Hindlimb muscle (tissue), 1 donor: ENCODE measurements around the gene DRG2. TPM values are rescaled to one million over a fixed set of nuclear protein-coding genes. Genes with fewer than 3 reads are reported as not detected.

Experiments used
- DNase-seq: peaks from one replicate; pipeline ENCODE4 v3.0.0-alpha.2; 2013
- polyA plus RNA-seq: library from polyadenylated mRNA; unstranded; fragments of 120-200 nt; gene quantifications from one replicate; pipeline ENCODE4 v1.2.1, GENCODE V29; 2013; ENCODE audit not compliant: insufficient read length

Gene DRG2
- polyA plus RNA-seq, 1 donor, result 28.6 TPM

GRCh38 chr17:18117982-18118975 is 30.5 kb downstream of the DRG2 start:
- no peak for DNase-seq

- no peak for DNase-seq
These were observed 31.5 kb downstream of the DRG2 start for GRCh38 chr17:18119166-18119745.

- no peak for DNase-seq
These were observed 32.2 kb downstream of the DRG2 start for GRCh38 chr17:18119938-18120337.

DNA sequence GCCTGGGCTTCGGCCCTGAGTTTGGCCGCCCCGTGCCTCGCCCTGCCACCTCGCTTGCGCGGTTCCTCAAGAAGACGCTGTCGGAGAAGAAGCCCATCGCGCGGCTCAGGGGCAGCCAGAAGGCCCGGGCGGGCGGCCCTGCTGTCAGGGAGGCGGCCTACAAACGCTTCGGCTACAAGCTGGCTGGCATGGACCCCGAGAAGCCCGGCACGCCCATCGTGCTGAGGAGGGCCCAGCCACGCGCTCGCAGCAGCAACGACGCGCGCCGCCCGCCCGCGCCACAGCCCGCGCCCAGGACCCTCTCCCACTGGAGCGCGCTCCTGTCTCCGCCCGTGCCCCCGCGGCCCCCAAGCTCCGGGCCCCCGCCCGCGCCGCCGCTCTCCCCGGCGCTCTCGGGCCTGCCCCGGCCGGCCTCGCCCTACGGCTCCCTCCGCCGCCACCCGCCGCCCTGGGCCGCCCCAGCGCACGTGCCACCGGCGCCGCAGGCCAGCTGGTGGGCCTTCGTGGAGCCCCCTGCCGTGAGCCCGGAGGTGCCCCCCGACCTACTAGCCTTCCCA is 32.8 kb downstream of the DRG2 start:
- no peak for DNase-seq

DNA sequence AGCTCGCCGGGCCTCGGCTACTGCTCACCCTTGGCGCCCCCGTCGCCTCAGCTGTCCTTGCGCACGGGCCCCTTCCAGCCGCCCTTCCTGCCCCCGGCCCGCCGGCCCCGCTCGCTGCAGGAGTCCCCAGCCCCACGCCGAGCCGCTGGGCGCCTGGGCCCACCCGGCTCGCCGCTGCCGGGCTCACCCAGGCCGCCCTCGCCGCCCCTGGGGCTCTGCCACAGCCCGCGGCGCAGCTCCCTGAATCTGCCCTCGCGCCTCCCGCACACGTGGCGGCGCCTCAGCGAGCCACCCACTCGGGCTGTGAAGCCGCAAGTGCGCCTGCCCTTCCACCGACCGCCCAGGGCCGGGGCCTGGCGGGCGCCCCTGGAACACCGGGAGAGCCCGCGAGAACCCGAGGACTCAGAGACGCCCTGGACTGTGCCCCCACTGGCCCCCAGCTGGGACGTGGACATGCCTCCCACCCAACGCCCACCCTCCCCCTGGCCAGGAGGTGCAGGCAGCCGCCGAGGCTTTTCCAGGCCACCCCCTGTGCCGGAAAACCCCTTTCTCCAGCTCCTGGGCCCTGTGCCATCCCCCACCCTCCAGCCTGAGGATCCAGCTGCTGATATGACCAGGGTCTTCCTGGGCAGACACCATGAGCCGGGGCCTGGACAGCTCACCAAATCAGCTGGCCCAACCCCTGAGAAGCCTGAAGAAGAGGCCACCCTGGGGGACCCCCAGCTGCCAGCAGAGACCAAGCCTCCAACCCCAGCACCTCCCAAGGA is 33.6 kb downstream of the DRG2 start:
- no peak for DNase-seq

DNA sequence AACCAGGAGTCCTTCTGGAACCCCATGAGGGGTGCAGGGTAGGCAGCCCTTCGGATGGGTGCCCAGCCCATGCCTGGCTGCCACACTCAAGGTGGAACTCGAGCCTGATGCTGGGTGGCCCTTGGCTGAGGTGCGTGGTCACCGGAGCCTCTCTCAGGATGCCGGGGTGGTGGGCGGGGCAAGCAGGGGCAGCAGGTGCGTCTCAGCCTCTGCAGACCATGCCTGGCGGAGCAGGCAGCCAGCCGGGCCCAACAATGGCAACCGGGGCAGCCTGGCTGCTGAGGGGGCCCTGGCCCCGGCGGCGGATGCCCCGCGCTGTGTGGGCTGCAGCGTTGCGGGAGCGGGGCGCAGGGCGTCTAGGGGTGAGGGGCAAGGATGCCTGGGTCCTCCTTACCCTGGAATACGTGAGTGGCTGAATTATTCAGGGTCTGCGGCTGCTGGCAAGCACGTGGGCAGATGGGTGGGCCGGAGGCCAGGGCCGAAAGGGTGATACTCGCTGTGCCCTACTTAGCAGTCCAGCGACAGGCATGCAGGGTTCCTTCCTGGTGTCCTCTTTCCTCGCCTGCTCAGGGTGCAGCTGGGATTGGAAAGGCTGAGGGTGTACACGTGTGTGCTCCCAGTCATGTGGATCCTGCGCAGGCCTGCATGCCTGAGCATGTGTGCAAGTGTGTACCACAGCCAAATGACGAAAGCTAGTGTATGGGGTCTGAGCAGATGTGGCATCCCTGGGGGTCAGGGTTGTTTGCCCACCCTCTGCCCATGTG is 35.4 kb downstream of the DRG2 start:
- no peak for DNase-seq

DNA sequence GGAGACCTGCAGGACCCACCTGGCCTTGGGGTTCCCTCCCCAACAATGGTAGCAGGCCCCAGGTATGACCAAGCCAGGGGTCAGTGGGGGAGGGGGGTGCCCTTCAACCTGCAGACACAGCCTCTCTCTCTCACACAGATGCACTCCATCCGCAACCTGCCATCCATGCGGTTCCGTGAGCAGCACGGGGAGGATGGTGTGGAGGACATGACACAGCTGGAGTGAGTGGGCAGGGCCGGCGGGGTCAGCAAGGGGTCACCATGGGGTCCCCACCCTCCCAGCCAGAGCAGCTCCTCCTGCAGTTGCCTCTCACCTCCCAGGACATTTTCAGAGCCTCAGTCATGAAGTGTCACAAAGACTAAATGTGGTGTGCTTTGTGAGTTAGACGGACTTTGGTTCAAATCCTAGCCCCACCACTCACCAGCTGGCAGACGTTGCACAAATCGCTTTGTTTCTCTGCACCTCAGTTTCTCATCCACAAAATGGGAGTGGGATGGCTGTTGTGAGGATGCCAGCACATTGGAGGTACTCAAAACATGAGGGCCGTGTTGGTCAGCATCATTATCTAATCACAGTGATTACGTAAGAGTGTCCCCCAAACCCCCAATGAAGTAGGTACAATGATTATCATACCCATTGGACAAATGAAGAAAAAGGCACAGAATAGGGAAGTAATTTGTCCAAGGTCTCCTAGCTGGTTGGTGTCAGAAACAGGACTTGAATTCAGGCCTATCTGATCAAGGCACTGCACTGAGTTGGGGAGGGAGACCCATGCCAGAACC is 36.8 kb downstream of the DRG2 start:
- DNase-seq, result no peak

DNA sequence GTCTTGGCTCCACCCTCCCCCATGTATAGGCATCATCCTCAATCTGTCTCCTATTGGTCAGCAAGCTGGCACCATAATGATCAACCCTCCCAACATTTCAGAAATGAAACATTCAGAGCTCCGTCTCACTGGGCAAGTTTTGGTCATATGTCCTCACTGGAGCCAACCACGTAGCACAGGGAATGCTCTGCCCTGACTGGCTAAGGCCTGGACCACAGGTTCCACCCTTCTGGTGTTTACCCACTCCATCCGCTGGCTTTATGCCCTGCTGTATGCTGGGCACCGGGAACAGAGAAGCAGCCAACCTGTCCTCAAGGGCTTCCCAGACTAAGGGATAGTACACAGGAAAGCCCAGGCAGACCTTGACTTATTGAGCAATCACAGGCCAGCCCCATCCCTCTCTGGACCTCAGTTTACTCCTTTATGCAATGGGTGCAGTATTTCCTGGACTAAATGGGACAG is 41.3 kb downstream of the DRG2 start:
- no peak for DNase-seq

GRCh38 chr17:18132711-18133110 is 45.0 kb downstream of the DRG2 start:
- no peak for DNase-seq

DNA sequence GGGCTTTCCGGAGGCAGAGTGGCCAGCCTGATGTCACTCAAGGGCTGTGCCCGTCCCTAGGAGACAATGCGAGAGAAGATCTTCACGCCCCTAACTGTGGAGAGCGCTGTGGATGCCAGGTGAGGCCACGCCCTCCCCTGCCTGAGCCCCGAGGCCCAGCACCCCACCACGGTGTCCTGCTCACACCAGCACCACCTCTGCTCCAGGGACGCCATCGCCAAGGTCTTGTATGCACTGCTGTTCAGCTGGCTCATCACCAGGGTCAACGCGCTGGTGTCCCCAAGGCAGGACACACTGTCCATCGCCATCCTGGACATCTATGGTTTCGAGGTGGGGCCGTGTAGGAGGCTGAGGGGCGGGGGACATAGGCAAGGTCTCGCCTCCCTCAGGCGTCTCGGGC is 48.6 kb downstream of the DRG2 start:
- no peak for DNase-seq

- DNase-seq, result no peak
These were observed 50.5 kb downstream of the DRG2 start for GRCh38 chr17:18138065-18138749.

- DNase-seq, result no peak
These were observed 51.3 kb downstream of the DRG2 start for GRCh38 chr17:18139092-18139491.

DNA sequence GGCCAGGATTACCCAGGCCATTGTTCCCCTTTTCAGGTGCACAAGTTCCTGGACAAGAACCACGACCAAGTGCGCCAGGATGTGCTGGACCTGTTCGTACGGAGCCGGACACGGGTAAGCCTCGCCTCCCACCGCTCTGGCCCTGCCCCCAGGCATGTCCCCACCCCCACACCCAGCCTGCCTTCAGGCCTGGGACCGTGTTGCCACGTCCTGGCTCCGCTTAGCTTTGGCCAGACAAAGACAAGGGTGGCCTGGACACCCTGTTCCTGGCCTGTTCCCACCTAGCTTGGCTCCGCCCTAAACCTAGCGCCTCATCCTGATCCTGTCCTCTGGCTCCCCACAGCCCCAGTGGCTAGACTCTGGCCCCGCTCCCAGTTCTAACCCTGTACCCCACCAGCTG is 51.8 kb downstream of the DRG2 start:
- DNase-seq, result no peak

GRCh38 chr17:18139949-18140348 is 52.2 kb downstream of the DRG2 start:
- no peak for DNase-seq

GRCh38 chr17:18140648-18141047 is 52.9 kb downstream of the DRG2 start:
- no peak for DNase-seq

GRCh38 chr17:18141210-18141803 is 53.6 kb downstream of the DRG2 start:
- peak; percentile 68 for DNase-seq

DNA sequence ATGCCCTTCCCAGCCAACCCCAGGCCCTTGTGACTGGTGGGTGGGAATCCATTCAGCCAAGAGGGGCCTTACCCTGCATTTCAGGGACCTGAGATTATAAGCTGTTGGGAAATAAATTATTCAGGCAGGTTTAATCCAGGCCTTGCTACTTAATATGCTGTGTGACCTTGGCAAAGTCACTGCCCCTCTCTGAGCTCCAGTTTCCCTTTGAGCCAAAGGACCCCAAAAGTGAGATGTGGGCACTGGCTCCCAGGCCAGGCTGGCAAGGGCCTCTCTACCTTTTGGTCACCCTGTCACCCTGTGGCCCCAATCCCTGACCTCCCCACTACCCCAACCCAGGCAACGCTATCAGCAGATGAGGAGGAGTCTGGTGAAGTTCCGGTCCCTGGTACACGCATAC is 54.7 kb downstream of the DRG2 start:
- DNase-seq, result no peak

- no peak for DNase-seq
These were observed 55.5 kb downstream of the DRG2 start for GRCh38 chr17:18143044-18143936.

- DNase-seq, result no peak
These were observed 56.5 kb downstream of the DRG2 start for GRCh38 chr17:18144261-18144660.
